Loucy (cell line): Measurements from ENCODE around the gene GLDN.

Experiments
- CTCF ChIP-seq: fragments of 200-600 bp; sonication (generic); conservative IDR thresholded peaks from 2 replicates; pipeline ENCODE4 v1.5.1; 2014; ENCODE audit warnings: mild to moderate bottlenecking, antibody characterized with exemption, low read length
- EZH2phosphoT487 ChIP-seq: fragments of 200-600 bp; IDR thresholded peaks from 2 replicates; pipeline ENCODE4 v1.6.1; 2018; ENCODE audit warnings: antibody characterized with exemption, mild to moderate bottlenecking, moderate library complexity, borderline replicate concordance

- no peak for TF ChIP-seq CTCF
- no peak for TF ChIP-seq EZH2phosphoT487
Measured at GRCh38 chr15:51425517-51426040, 84.1 kb downstream of the GLDN start.
